ENCODE data around the gene ANKS1A.
"Not testable (repeated sequence)": the region's sequence is repeated elsewhere in the genome, so short reads cannot be mapped to it uniquely, and the experiment has no call there.

The ANKS1A gene

GRCh38 chr6:34871853-34872252 lies 17.2 kb upstream of the ANKS1A start:
- no peak for DNase-seq (ENCODE audit: low read depth)
- no peak for TF ChIP-seq CTCF (conservative IDR thresholded peaks at IDR 0.05; ENCODE audit: low read depth, low read length)

GRCh38 chr6:34872332-34872731 lies 16.7 kb upstream of the ANKS1A start:
- TF ChIP-seq CTCF (conservative IDR thresholded peaks at IDR 0.05; ENCODE audit: low read depth, low read length): no peak
- H3K4me3 ChIP-seq (ENCODE audit: low read depth, low read length): no peak overlapping the region
- DNase-seq (ENCODE audit: low read depth): no peak

More at GRCh38 chr6:34871853-34872252, 17.2 kb upstream of the ANKS1A start:
- H3K4me3 ChIP-seq (ENCODE audit: low read depth, low read length): no peak overlapping the region

GRCh38 chr6:34875292-34876213 lies 13.5 kb upstream of the ANKS1A start:
- TF ChIP-seq CTCF (conservative IDR thresholded peaks at IDR 0.05; ENCODE audit: low read depth, low read length): no peak
- no peak overlapping the region for H3K4me3 ChIP-seq (ENCODE audit: low read depth, low read length)
- DNase-seq (ENCODE audit: low read depth): no peak

- H3K4me3 ChIP-seq (ENCODE audit: low read depth, low read length): no peak overlapping the region
- no peak for TF ChIP-seq CTCF (conservative IDR thresholded peaks at IDR 0.05; ENCODE audit: low read depth, low read length)
- DNase-seq (ENCODE audit: low read depth): no peak
Measured at GRCh38 chr6:34876472-34876871, 12.6 kb upstream of the ANKS1A start.

GRCh38 chr6:34877259-34877658 lies 11.8 kb upstream of the ANKS1A start:
- no peak for DNase-seq (ENCODE audit: low read depth)
- no peak overlapping the region for H3K4me3 ChIP-seq (ENCODE audit: low read depth, low read length)
- TF ChIP-seq CTCF (conservative IDR thresholded peaks at IDR 0.05; ENCODE audit: low read depth, low read length): no peak

GRCh38 chr6:34877869-34878485 lies 11.1 kb upstream of the ANKS1A start:
- no peak overlapping the region for H3K4me3 ChIP-seq (ENCODE audit: low read depth, low read length)
- no peak for DNase-seq (ENCODE audit: low read depth)
- no peak for TF ChIP-seq CTCF (conservative IDR thresholded peaks at IDR 0.05; ENCODE audit: low read depth, low read length)

GRCh38 chr6:34884073-34884472 lies 5.0 kb upstream of the ANKS1A start:
- H3K4me3 ChIP-seq (ENCODE audit: low read depth, low read length); DNase-seq (ENCODE audit: low read depth): not testable (repeated sequence)

Data from choroid plexus epithelial cell (primary cell).